ENCODE data around the gene QRICH2.
"Not testable (repeated sequence)": the region's sequence is repeated elsewhere in the genome, so short reads cannot be mapped to it uniquely, and the experiment has no call there.

The QRICH2 gene

DNA sequence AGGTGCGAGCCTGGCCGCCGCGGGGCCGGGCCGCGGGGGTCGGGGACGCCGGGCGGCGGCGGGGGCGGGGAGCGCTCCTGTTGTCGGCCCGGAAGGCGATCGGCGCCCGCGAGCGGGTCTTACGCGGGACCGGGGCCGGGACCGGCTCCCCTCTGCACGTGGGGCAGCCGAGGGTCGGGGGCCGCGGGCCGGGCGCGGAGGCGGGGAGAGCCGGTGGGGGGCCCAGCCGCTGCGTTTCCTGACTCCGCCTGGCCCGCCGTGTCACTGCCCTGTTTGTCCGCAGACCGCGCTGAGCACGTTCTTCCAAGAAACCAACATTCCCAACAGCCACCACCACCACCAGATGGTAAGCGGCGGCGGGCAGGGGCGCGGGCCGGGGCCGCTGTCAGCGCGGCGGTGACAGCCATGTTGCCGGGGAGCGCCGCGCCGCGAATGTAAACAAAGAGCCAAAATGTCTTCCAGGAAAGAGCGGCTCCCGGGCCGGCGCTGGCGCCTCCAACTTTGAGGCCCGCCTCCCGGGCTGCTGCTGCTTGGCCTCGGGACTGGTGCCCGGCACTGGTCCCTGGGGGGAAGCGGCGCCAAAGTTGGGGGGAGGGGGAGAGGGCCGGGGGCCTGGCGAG, 42.3 kb downstream of the QRICH2 start:
- DNase-seq (ENCODE audit: low read depth) = no peak

DNA sequence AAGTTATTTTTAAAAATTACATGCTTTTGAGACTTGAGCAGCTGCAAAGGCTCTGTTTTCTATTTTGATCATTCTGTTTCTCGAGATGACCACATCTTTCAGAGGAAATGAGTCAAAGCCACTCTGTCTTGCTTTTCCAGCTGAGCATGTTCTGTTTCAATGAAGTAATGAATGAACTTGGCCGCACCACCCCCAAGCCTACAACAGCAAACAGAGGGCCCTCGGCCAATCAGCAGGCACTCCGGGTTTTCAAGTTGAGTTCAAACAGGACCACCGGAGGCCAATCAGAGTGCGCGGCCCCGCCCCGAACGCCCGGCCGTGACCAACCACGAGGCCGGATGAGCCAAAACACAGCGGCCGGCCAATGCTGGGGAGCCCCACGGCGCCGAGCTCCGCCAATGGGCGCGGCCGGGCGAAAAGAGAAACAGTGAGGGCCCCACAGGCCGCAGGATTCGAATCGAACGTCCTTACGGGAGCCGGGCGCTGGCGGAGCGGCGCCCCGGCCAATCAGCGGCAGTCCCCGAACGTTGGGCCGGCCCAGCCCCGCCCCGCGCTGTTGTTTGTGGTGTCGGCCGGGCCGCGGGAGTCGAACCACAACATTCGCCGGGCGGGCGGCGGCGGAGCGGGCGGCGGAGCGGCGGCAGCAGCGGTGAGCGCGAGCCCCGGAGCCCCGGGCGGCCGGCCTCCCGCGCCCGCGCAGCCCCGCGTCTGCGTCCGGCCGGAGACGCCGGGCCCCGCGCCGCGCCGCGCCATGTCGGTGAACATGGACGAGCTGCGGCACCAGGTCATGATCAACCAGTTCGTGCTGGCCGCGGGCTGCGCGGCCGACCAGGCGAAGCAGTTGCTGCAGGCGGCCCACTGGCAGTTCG, 43.1 kb downstream of the QRICH2 start, which contains the start of gene UBALD2:
Gene UBALD2 (plus strand): TSS at position 594 of the 869 bp plus-strand sequence. CDS start 158 bp downstream, at position 752.
- peak; percentile 98 for DNase-seq (ENCODE audit: low read depth)

DNA sequence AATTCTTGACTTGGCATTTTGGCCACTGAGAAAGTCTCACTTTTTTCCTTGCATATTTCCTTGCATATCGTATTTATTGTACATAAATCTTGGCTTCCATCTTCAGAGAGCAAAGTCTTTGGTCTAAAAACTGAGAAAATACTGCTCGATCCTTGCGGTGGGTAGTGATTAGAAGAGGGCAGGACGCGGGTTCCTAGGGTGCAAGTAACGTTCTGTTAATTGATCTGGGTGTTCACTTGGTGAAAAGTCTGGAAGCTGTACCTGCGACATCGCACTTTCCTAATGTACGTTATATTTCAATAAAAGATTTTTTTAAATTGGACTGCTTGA, 43.7 kb downstream of the QRICH2 start:
- DNase-seq (ENCODE audit: low read depth) = no peak

DNA sequence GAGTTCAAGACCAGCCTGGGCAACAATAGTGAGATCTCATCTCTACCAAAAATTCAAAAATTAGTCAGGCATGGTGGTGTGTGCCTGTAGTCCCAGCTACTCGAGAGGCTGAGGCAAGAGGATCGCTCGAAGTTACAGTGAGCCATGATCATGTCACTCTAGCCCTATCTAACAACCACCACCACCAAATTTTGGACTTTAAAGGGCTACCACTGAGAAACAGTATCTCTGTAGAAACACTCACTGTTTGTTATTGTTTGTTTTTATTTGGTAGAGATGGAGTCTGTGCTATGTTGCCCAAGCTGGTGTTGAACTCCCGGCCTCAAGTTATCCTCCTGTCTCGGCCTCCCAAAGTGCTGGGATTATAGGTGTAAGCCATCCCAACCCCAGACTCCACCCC, 44.2 kb downstream of the QRICH2 start:
- DNase-seq (ENCODE audit: low read depth) = no peak

DNA sequence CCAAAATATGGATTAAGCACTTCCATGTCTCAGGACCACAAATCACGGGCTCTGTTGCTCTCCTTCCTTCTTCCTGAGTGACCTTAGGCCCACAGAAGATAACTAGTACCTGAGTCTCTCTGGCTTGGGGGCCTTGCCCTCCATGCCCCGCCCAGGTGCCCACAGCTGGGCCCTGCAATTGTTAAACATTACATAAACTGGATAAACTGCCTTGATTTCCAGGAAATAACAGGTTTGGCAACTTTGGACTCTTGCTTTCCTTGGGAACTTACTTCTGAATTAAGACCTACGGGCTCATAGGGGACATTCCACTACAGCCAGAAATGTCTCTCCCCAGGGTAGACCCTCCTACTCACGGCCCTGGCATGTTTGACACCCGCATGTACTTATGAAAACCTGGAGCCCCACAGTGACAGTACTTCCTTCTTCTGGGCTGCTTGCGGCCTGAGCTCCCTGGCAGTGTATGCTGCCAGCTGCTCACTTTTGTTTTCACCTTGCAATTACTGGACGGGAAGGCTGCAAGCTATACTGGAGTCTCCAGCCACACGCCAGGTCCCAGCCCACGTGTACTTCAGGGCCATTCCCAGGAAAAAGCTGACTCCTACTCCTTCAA, 45.2 kb downstream of the QRICH2 start:
- no peak for DNase-seq (ENCODE audit: low read depth)

DNA sequence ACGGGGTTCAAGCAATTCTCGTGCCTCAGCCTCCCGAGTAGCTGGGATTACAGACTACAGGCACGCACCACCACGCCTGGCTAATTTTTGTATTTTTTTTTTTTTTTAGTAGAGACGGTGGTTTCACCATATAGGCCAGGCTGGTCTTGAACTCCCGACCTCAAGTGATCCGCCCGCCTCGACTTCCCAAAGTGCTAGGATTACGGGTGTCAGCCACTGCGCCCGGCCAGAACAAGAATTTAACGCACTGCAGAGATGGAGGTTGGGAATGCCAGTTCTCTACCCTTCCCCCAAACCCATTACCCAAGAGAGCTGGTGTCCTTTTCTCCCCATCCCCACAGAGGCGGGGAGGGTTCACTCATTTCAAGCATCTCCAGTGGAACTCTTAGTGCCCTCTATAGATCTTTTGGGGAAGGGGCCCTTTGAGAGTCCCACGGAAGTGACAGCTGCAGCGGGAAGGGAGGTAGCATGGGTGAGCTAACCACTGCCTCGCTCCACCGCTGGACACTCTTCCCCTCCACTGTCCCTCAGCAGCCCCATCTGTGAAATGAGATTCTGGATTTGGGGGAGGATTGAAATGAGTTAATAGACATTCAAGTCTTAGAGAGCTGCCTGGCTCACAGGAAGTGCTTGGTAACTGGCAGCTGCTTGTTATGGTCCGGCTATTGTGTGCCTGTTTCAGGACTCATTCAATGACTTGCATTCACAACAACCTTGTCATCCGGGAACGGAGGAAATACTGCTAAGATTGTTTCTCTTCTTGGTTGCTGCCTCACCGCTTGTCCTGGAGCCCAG, 46.5 kb downstream of the QRICH2 start:
- DNase-seq (ENCODE audit: low read depth) = no peak

DNA sequence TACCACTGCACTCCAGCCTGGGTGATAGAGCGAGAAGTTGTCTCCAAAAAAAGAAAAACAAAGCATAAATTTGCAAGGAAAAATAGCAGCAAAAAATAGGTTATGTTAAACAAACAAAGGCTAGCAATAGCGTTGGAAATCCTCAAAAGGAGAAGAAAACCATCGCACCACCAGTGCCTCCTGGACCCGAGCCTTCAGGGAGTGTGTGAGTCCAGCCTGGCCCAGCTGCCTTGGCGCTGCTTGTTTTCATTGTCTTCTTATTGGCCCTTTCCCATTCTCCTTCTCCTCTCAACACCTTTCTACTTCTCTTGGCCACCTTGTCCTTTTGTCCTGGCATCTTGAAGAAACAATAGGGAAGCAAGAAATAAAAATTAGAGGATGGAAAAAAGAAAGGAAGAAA, 47.4 kb downstream of the QRICH2 start:
- DNase-seq (ENCODE audit: low read depth) = no peak

DNA sequence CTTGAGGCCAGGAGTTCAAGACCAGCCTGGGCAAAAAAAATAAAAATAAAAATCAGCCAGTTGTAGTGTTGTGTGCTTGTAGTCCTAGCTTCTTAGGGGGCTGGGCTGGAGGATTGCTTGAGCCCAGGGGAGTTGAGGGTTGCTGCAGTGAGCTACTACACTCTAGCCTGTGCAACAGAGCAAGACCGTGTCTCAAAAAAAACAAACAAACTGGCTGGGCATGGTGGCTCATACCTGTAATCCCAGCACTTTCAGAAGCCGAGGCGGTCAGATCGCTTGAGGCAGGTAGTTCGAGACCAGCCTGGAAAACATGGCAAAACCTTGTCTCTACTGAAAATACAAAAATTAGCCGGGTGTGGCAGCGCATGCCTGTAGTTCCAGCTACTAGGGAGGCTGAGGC, 47.9 kb downstream of the QRICH2 start:
- no peak for DNase-seq (ENCODE audit: low read depth)

DNA sequence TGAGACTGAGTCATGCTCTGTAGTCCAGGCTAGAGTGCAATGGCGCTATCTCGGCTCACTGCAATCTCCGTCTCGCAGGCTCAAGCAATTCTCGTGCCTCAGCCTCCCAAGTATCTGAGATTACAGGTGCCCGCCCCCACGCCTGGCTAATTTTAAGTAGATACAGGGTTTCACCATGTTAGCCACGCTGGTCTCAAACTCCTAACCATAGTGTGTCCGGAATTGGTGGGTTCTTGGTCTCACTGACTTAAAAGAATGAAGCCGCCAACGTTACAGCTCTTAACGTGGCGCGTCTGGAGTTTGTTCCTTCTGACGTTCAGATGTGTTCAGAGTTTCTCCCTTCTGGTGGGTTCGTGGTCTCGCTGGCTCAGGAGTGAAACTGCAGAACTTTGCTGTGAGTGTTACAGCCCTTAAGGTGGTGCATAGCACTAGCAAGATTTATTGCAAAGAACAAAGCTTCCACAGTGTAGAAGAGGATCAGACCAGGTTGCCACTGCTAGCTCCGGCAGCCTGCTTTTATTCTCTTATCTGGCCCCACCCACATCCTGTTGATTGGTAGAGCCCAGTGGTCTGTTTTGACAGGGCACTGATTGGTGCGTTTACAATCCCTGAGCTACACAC, 51.5 kb downstream of the QRICH2 start:
- not testable (repeated sequence) for DNase-seq (ENCODE audit: low read depth)

DNA sequence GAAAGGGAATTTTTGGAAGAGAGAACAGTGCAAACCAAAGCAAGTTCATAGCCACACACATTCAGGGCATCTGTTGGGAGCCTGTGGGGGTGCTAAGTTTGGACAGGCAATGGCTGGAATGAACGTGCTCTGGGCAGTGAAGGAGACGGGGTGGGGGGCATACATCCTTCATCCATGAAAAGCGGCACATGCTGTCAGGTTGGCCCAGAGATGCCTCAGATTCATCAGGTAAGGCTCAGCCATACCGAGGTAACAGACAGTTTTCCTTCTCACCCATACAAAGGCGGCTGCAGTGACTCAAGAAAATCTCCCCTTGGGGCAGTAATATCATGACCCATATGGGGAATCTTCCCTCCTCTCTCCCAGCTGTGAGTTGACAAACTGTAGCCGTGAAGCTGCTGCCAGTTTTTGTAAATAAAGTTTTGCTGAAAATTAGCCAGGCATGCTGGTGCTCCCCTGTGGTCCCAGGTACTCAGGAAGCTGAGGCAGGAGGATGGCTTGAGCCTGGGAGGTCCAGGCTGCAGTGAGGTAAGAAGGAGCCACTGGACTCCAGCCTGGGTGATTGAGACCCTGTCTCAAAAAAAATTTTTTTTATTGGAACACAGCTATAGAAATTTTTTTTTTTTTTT, 52.2 kb downstream of the QRICH2 start:
- no peak for DNase-seq (ENCODE audit: low read depth)

DNA sequence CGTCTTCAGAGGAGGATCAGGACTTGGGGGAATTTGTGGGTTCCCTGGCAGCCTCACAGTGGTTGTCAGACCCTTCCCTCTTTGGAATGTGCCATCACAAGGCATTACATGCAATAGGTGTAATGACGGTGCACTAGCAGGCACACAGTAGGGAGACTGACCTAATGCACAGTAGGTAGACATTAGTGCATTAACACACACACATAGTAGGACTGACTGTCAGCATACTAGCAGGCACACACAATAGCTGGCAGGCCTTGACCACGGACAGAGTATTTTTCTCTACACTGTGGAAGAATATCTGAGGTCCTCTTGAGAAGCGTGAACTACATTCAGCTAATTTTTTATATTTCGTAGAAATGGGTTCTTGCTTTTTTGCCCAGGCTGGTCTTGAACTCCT, 53.8 kb downstream of the QRICH2 start:
- DNase-seq (ENCODE audit: low read depth) = no peak

DNA sequence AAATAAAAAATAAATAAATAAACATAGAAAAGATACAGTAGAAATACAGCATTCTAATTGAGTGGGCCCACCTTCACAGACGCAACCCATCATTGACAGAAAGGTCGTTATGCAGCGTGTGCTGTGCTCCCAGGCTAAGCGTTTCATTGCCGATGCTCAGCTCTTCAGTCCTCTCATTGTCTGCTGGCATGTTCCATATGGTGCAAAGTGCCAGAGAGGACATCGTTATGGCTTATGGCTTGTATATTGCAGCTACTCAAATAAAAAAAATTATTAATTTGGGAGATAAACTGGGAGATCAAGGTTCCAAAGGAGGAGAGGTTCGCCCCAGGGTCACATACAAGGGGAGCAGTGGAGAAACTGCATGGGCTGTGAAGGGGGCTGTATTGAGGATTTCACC, 54.2 kb downstream of the QRICH2 start:
- no peak for DNase-seq (ENCODE audit: low read depth)

DNA sequence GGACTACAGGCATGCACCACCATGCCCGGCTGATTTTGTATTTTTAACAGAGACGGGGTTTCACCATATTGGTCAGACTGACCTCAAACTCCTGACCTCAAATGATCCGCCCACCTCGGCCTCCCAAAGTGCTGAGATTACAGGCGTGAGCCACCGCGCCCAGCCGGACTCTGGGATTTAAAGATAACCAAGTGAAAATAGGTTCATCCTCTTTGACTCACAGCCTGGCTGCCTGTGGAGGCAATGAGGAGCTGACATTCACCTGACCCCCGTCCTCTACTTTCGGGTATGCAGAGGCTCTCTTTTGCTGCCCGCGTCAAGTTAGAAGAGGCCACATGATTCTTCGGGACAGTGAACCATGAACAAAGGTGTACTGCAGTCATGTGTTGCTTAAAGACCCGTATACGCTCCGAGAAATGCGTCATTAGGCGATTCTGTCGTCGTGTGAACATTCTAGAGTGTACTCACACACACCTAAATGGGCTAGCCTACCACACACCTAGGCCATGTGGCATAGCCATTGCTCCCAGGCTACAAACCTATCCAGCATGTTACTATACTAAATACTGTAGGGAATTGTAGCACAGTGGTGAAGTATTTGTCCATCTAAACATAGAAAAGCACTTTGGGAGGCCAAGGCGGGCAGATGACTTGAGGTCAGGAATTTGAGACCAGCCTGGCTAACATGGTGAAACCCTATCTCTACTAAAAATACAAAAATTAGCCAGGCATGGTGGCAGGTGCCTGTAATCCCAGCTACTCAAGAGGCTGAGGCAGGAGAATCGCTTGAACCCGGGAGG, 54.9 kb downstream of the QRICH2 start:
- DNase-seq (ENCODE audit: low read depth) = not testable (repeated sequence)

DNA sequence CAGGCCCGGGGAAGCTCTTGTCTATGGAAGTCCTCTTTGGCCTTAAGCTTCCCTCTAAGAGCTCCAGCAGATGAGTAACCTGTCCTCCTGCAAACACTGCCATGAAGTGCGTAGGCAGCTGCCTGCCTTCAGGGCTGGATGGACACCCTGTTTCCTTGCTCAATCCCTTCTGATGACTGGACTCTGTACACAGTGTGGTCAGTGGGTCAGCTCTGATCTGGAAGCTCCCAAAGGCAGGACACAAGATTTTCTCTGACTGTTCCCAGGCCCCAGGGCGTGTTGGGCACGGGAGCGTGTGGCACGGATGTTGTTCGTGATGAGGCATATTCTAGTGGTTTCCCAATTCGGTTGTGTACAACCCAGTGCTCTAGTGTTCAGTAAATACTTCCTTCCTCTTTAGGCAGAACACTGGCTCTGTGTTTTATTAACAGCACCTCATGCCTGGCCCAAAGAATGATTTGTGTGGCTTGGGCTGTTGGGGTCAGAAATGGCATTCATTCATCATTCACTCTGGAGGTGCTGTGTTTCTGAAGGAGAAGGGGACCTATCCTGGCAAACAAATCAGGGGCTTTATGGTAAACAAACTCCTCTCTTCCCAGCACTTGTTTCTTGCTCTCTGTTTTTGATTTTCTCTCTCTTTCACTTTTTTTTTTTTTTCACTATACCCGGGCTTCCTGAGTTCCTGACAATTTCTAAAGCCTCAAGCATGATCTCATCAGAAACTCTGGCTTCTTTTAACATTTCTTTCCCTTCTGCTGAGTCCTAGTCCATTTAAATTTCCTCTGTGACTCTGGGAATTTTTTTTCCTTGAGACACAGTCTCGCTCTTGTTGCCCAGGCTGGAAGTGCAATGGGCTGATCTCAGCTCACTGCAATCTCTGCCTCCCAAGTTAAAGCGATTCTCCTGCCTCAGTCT, 55.8 kb downstream of the QRICH2 start:
- DNase-seq (ENCODE audit: low read depth) = no peak

DNA sequence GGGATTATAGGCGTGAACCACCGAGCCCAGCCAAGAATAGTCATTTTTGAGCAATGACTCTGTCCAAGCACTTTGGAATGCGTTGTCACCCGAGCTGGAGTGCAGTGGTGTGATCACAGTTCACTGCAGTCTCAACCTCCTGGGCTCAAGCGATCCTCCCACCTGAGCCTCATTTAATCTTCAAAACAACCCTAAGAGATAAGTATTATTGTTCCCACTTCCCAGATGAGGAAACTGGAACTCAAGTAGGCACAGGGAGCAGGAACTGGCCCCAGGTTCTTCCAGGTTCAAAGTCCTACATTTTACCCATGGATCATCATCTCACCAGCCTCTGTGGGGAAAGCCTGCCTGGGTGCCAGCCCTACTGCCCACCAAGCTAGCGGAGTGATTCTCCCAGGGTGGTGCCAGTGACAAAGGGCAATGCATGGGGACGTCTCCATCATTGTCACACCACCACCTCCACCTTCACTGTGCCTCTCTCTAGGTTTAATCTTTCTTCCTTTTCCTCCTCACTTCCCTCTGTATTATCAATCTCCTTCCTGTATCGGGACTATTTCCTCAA, 56.5 kb downstream of the QRICH2 start:
- no peak for DNase-seq (ENCODE audit: low read depth)

DNA sequence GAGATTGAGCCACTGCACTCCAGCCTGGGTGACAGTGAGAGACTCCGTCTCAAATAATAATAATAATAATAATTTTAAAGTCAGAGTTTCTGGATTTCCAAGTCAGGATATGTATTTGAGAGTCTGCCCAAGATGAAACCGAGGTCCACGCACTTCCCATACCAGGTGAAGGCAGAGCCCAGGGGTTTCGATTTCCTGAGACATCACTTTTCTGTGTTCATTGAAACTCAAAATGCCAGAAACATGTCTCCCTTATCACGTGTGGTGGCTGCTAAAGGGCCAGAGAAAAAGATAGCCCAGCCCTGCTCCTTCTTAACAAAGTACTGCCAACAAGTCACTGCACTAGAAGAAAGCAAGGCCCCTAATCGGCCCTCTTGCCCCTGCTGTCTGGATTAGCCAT, 57.9 kb downstream of the QRICH2 start:
- DNase-seq (ENCODE audit: low read depth) = no peak

DNA sequence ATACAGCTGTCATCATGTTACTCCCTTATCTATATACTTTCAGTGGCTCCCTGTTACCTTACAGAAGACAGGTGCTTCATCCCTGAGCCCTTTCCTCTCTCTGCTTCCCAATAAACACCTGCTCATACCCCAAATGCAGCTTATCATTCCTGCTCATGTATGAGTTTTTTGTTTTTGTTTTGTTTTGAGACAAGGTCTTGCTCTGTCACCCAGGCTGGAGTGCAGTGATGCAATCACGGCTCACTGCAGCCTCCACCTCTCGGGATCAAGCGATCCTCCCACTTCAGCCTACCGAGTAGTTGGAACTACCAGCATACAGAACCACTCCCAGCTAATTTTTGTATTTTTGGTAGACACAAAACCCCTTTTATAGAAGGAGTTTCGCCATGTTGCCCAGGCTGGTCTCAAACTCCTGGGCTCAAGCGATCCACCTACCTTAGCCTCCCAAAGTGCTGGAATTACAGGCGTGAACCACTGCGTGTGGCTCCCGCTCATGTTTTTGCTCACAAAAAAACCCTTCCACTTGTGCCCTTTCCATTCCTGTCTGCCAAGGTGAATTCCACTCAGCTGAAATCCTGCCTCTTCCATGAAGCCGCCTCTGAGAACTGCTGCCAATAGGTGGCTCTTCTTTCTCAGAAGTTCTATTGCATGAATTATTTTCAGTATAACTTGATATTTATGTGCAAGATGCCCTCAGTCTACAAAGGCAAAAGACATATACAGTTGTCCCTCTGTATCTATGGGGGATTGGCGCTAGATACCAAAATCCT, 59.9 kb downstream of the QRICH2 start:
- DNase-seq (ENCODE audit: low read depth) = no peak

DNA sequence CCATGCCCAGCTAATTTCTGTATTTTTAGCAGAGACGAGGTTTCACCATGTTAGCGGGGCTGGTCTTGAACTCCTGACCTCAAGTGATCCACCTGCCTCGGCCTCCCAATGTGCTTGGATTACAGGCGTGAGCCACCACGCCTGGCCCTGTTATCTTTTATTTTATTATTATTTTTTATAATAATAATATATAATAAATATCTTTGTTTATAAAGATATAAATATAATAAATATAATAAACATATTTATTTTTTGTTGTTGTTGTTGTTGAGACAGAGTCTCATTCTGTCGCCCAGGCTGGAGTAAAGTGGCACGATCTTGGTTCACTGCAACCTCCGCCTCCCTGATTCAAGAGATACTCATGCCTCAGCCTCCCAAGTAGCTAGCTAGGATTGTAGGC, 60.8 kb downstream of the QRICH2 start:
- no peak for DNase-seq (ENCODE audit: low read depth)

Data from stimulated activated CD8-positive, alpha-beta memory T cell treated with anti-CD3 and anti-CD28 coated beads, Interleukin-12 subunit alpha, Interleukin-12 subunit beta, amount 100 ng/mL, for 1 hour (primary cell).